ENCODE measurements around the gene ADCY4.
A peak's percentile ranks its signal among the peaks of the same experiment; 100 is the strongest.

DNA sequence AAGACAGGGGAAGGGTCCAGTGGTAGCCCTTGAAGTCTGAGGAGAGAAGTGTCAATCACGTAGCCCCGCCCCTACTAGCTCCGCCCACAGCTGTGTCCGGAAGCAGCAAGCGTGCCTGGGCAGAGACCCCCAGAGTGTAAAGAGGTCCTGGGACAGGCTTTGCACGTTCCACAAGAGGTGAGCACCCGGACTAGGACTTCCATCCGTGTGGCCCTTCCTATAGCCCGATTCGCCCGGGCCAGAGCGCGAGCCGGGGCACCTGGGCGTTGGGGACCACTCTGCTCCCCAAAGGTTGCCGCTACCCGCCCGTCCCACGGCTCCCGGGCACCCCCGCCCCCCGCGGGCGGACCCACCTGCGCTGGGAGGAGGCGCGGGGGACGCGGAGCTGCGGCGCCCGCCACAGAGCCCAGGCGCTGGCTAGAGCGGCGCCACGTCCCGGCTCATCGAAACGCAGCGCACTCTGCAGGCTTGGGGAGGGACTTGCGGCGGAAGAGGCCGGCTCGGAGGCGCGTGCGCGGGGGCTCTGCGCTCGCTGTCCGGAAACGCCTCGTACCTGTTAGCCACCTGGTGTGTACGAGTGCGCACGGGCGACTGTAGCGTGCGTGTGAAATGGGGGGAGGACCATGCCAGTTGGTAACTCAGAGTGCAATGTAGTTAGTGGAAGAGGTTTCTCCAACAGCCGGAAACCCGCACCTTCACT is 63.6 kb downstream of the ADCY4 start, which contains the start of gene RABGGTA:
- peak; percentile 63 to 88; a peak in 3 of 4 replicates for TF ChIP-seq HDAC2 (IDR thresholded peaks at IDR 0.05; ENCODE audit: borderline replicate concordance in 1 of 2, low read depth in 2 of 2, low read length in 2 of 2)
- peak; percentile 80 for TF ChIP-seq TAF1 (IDR thresholded peaks at IDR 0.05; ENCODE audit: low read depth, low read length)
- TF ChIP-seq, protein P1, sequence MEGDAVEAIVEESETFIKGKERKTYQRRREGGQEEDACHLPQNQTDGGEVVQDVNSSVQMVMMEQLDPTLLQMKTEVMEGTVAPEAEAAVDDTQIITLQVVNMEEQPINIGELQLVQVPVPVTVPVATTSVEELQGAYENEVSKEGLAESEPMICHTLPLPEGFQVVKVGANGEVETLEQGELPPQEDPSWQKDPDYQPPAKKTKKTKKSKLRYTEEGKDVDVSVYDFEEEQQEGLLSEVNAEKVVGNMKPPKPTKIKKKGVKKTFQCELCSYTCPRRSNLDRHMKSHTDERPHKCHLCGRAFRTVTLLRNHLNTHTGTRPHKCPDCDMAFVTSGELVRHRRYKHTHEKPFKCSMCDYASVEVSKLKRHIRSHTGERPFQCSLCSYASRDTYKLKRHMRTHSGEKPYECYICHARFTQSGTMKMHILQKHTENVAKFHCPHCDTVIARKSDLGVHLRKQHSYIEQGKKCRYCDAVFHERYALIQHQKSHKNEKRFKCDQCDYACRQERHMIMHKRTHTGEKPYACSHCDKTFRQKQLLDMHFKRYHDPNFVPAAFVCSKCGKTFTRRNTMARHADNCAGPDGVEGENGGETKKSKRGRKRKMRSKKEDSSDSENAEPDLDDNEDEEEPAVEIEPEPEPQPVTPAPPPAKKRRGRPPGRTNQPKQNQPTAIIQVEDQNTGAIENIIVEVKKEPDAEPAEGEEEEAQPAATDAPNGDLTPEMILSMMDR (IDR thresholded peaks at IDR 0.05; ENCODE audit: control extremely low read depth in 1 of 3, insufficient read depth in 1 of 3, low read depth in 1 of 3, low read length in 3 of 3) = peak; percentile 87 to 90 (median 90)
- no peak for TF ChIP-seq BRCA1 (IDR thresholded peaks at IDR 0.05; ENCODE audit: low read depth, low read length)
- TF ChIP-seq POLR2A (IDR thresholded peaks at IDR 0.05; ENCODE audit: control extremely low read depth in 1 of 2, low read depth in 2 of 2, low read length in 2 of 2) = peak in 1 of 2 experiments; percentile 96; a peak in 2 of 3 replicates
